ENCODE data around the gene NSA2. TPM values are rescaled to one million over a fixed set of nuclear protein-coding genes. Genes with fewer than 3 reads are reported as not detected.

The NSA2 gene
- total and polyA plus RNA-seq, 9 of the 15 experiments (the other 6 are each of a cell fraction or from before 2014, with no cell fraction given): 60.2 to 246 (median 183) TPM

- peak in 1 of 2 experiments; percentile 96; a peak in 2 of 4 replicates for TF ChIP-seq KDM4B (IDR thresholded peaks at IDR 0.05; ENCODE audit: borderline replicate concordance in 2 of 2, low read depth in 1 of 2)
- TF ChIP-seq ZBTB11 (CRISPR knock-in tag; IDR thresholded peaks at IDR 0.05): peak; percentile 98 to 100 (median 100)
- no peak for TF ChIP-seq ZNF444 (CRISPR knock-in tag; IDR thresholded peaks at IDR 0.05)
- peak; percentile 54; the same call in 1 of the 2 replicates for TF ChIP-seq E2F3 (CRISPR knock-in tag; IDR thresholded peaks at IDR 0.05)
- 0 out of 2 replicates have a peak, but pooled peaks have one; percentile 68 for TF ChIP-seq FOXJ2 (tag; IDR thresholded peaks at IDR 0.05)
- 0 out of 2 replicates have a peak, but pooled peaks have one; percentile 50 for TF ChIP-seq PHF21A (IDR thresholded peaks at IDR 0.05; ENCODE audit: borderline replicate concordance, low read depth)
- peak; percentile 76 for TF ChIP-seq PML (IDR thresholded peaks at IDR 0.05; ENCODE audit: low read length)
- TF ChIP-seq CSDE1 (IDR thresholded peaks at IDR 0.05): no peak
- TF ChIP-seq XRCC3 (IDR thresholded peaks at IDR 0.05): no peak
- peak; percentile 100 for TF ChIP-seq GABPB1 (CRISPR knock-in tag; IDR thresholded peaks at IDR 0.05)
- TF ChIP-seq VEZF1 (CRISPR knock-in tag; IDR thresholded peaks at IDR 0.05): peak; percentile 55
- TF ChIP-seq CHD2 (IDR thresholded peaks at IDR 0.05; ENCODE audit: low read depth, low read length): no peak
- no peak for TF ChIP-seq HNRNPK (IDR thresholded peaks at IDR 0.05; ENCODE audit: low read depth, low read length, poor library complexity, severe bottlenecking)
- TF ChIP-seq ARNT (IDR thresholded peaks at IDR 0.05): peak; percentile 46 to 76; a peak in 2 of 4 replicates
- peak; percentile 70; the same call in 1 of the 2 replicates for TF ChIP-seq LCOR (CRISPR knock-in tag; IDR thresholded peaks at IDR 0.05)
- peak; percentile 99 for TF ChIP-seq DIDO1 (tag; IDR thresholded peaks at IDR 0.05; ENCODE audit: low read depth)
Observed at GRCh38 chr5:74766849-74767578, at the start of gene NSA2, which contains the start of gene GFM2 (continued).

All from K562 (cell line).